Right atrium auricular region (tissue), 2 donors: ENCODE results near the gene SCARB2. TPM values are rescaled to one million over a fixed set of nuclear protein-coding genes. Genes with fewer than 3 reads are reported as not detected.

Experiments used
- DNase-seq: peaks from one replicate; pipeline ENCODE4 v3.0.0-alpha.2; 2019; ENCODE audit warnings: low spot score
- H3K27ac ChIP-seq, 2 donors: fragments of 200-600 bp; sonication (generic); 1 replicate in 1 of 2; 2 replicates in 1 of 2; pipeline ENCODE4 v1.5.1; 2016 to 2019
- H3K27me3 ChIP-seq, 2 donors: fragments of 200-600 bp; sonication (generic); one replicate each; pipeline versions ENCODE4 v1.5.1 to v1.6.0; 2017 to 2019
- H3K36me3 ChIP-seq: fragments of 200-600 bp; sonication (generic); one replicate; pipeline ENCODE4 v1.5.1; 2016
- H3K4me1 ChIP-seq, 2 donors: fragments of 200-600 bp; sonication (generic); one replicate each; pipeline versions ENCODE4 v1.5.1 to v1.6.0; 2017 to 2019
- H3K4me3 ChIP-seq, 2 donors: fragments of 200-600 bp; sonication (generic); 1 replicate in 1 of 2; 2 replicates in 1 of 2; pipeline ENCODE4 v1.5.1; 2017 to 2019; ENCODE audit warnings: mild to moderate bottlenecking in 1 of 2, moderate library complexity in 1 of 2
- H3K9me3 ChIP-seq, 2 donors: fragments of 200-600 bp; sonication (generic); one replicate each; pipeline ENCODE4 v1.5.1; 2019
- CTCF ChIP-seq, 2 donors: fragments of 200-600 bp; sonication (generic); IDR thresholded peaks; one replicate each; pipeline ENCODE4 v1.5.1; 2019; ENCODE audit warnings: antibody characterized with exemption in 2 of 2
- total RNA-seq, 2 donors: library from RNA; depleted of rRNA; stranded (reverse); fragments of >200 nt; gene quantifications; one replicate each; pipeline ENCODE4 v1.1.0, GENCODE V29; 2016

SCARB2 gene
- total RNA-seq, 2 donors from 2014 or later, result 86.4 to 103 TPM

- Histone ChIP-seq H3K4me3 (no peak overlapping the region), H3K27ac (peak overlapping the region in 1 of 2 donors; percentile 98), H3K9me3 (no peaks in the 10 kb centered on the region), H3K27me3 (no peaks in the 10 kb centered on the region), H3K36me3 (no peaks in the 10 kb centered on the region), H3K4me1 (peaks cover 0 to 84% of the 10 kb centered on the region in 2 donors)
- DNase-seq, result no peak
- TF ChIP-seq CTCF (IDR thresholded peaks at IDR 0.05), result no peak
Observed at GRCh38 chr4:76204936-76205335, 8.7 kb downstream of the SCARB2 start.

- H3K27ac ChIP-seq, result peak overlapping the region in 1 of 2 donors; percentile 35
Observed at GRCh38 chr4:76203541-76203940, 10.1 kb downstream of the SCARB2 start.

DNA sequence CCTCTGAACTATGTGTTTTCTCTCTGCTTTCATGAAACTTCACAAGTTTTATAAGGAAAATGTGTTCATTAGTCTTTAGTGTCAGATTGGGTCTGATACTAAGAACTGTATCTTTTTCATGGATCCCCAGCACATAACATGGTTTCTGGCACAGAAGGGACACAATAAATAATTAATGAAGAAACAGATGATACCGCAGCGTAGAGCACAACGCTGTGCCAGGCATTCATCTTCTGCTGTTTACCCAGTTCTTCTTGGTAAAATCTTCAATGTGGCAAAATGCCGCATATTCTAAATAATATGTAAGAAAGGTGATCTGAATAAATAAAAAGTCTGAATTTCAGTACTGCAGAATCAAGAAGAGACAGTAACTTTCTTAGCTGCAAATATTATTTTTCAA, 12.3 kb downstream of the SCARB2 start:
- no peak overlapping the region for H3K4me3 ChIP-seq
- no peaks in the 10 kb centered on the region for H3K36me3 ChIP-seq
- H3K27me3 ChIP-seq, result no peaks in the 10 kb centered on the region
- DNase-seq, result no peak
- peak overlapping the region in 1 of 2 donors; percentile 23 for H3K27ac ChIP-seq
- peaks cover 0 to 84% of the 10 kb centered on the region in 2 donors for H3K4me1 ChIP-seq
- TF ChIP-seq CTCF (IDR thresholded peaks at IDR 0.05), result no peak
- no peaks in the 10 kb centered on the region for H3K9me3 ChIP-seq

More at GRCh38 chr4:76203541-76203940, 10.1 kb downstream of the SCARB2 start:
- H3K9me3 ChIP-seq, result no peaks in the 10 kb centered on the region
- no peaks in the 10 kb centered on the region for H3K36me3 ChIP-seq
- H3K4me3 ChIP-seq, result no peak overlapping the region
- no peaks in the 10 kb centered on the region for H3K27me3 ChIP-seq
- peaks cover 0 to 84% of the 10 kb centered on the region in 2 donors for H3K4me1 ChIP-seq
- TF ChIP-seq CTCF (IDR thresholded peaks at IDR 0.05), result no peak
- DNase-seq, result no peak

DNA sequence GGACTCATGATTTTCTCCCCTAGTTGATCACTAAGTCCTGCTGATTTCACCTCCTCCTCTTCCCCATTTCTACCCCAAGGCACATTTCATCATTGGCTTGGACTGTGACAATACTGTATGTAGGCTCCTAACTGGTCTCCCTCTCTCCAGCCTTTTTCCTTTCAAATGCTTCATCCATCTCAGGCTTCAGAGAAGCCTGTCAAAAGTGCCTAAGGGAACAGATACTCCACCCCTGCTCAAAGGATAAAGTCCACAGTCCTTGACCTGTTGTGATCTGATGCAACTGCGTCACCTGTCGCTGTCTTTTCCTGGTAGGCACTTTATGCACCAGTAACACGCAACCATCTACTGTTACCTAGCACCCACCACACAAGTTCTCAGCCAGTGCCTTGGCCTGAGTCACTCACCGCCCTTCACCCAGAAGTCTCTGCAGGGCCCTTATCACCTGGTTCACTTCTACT, 12.8 kb downstream of the SCARB2 start:
- Histone ChIP-seq H3K9me3 (no peaks in the 10 kb centered on the region), H3K27me3 (no peaks in the 10 kb centered on the region), H3K36me3 (no peaks in the 10 kb centered on the region), H3K27ac (peak overlapping the region; percentile 23 to 88), H3K4me1 (peaks cover 0 to 84% of the 10 kb centered on the region in 2 donors), H3K4me3 (no peak overlapping the region)
- DNase-seq, result no peak
- TF ChIP-seq CTCF (IDR thresholded peaks at IDR 0.05), result no peak

GRCh38 chr4:76199664-76200211, 13.9 kb downstream of the SCARB2 start:
- Histone ChIP-seq H3K36me3 (peaks cover 8% of the 10 kb centered on the region), H3K4me1 (peaks cover 0 to 86% of the 10 kb centered on the region in 2 donors), H3K27ac (peak overlapping the region; percentile 74 to 88), H3K9me3 (no peaks in the 10 kb centered on the region), H3K27me3 (no peaks in the 10 kb centered on the region), H3K4me3 (peak overlapping the region in 1 of 2 donors; percentile 1)
- no peak for TF ChIP-seq CTCF (IDR thresholded peaks at IDR 0.05)
- no peak for DNase-seq
